ENCODE measurements around the gene SUCLG1. TPM values are rescaled to one million over a fixed set of nuclear protein-coding genes. Genes with fewer than 3 reads are reported as not detected.

SUCLG1 gene
- total RNA-seq, 1 experiment from 2014 or later = 83.4 TPM

DNA sequence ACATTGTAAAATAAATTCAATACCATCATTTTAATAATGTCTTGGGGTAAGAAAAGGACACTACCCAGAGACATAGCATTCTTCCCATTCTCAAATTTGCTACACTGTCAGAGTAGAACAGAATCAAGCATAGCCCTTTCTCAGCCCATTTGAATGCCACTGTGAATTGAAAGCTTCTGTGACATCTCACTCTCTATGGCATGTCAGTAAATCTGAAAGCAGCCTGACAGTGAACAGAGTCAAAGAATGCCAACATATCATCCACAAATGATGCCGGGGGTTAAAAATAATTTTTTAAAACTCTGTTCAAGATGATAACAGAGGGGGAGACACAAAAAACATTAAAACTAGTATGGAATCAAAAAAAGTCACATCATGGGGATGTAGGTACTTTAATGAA is 17.6 kb downstream of the SUCLG1 start:
- H4K20me1 ChIP-seq (ENCODE audit: low read length) = no peaks in the 10 kb centered on the region
- H3K27me3 ChIP-seq (ENCODE audit: low read length) = no peaks in the 10 kb centered on the region
- no peaks in the 10 kb centered on the region for H3K4me1 ChIP-seq (ENCODE audit: insufficient read depth, low read length)
- H3K9me2 ChIP-seq (replicated peaks; ENCODE audit: low read length) = no peaks in the 10 kb centered on the region
- CTCF ChIA-PET = no interaction called here
- no peak overlapping the region for H3K4me2 ChIP-seq (ENCODE audit: low read length)
- no peaks in the 10 kb centered on the region for H3K79me2 ChIP-seq (ENCODE audit: low read length)
- H3K4me3 ChIP-seq (ENCODE audit: low read length) = no peak overlapping the region
- POLR2A ChIA-PET (ENCODE audit: unreplicated experiment) = no interaction called here
- no TSS peak for BruUV-seq (replicated peaks)
- H3K9ac ChIP-seq (ENCODE audit: low read length) = no peak overlapping the region
- no peaks in the 10 kb centered on the region for H3K9me3 ChIP-seq (ENCODE audit: low read length)
- no peak overlapping the region for H3K27ac ChIP-seq (ENCODE audit: low read length)
- H2AFZ ChIP-seq (ENCODE audit: low read length) = no peak overlapping the region
- no peaks in the 10 kb centered on the region for H3F3A ChIP-seq (ENCODE audit: low read length, unreplicated experiment)
- no peak for TF ChIP-seq EZH2phosphoT487 (IDR thresholded peaks at IDR 0.05; ENCODE audit: borderline replicate concordance, low read length)
- no peak for TF ChIP-seq EZH2 (IDR thresholded peaks at IDR 0.05; ENCODE audit: low read length, unreplicated experiment)
- TF ChIP-seq, protein P1, sequence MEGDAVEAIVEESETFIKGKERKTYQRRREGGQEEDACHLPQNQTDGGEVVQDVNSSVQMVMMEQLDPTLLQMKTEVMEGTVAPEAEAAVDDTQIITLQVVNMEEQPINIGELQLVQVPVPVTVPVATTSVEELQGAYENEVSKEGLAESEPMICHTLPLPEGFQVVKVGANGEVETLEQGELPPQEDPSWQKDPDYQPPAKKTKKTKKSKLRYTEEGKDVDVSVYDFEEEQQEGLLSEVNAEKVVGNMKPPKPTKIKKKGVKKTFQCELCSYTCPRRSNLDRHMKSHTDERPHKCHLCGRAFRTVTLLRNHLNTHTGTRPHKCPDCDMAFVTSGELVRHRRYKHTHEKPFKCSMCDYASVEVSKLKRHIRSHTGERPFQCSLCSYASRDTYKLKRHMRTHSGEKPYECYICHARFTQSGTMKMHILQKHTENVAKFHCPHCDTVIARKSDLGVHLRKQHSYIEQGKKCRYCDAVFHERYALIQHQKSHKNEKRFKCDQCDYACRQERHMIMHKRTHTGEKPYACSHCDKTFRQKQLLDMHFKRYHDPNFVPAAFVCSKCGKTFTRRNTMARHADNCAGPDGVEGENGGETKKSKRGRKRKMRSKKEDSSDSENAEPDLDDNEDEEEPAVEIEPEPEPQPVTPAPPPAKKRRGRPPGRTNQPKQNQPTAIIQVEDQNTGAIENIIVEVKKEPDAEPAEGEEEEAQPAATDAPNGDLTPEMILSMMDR (conservative IDR thresholded peaks at IDR 0.05; ENCODE audit: low read depth, low read length) = no peak
- DNase-seq (no peak), ATAC-seq (no peak)
- intact Hi-C loops (cut with micrococcal nuclease) = no loop called here
- H3K36me3 ChIP-seq (ENCODE audit: low read depth, low read length) = peaks cover 40% of the 10 kb centered on the region

DNA sequence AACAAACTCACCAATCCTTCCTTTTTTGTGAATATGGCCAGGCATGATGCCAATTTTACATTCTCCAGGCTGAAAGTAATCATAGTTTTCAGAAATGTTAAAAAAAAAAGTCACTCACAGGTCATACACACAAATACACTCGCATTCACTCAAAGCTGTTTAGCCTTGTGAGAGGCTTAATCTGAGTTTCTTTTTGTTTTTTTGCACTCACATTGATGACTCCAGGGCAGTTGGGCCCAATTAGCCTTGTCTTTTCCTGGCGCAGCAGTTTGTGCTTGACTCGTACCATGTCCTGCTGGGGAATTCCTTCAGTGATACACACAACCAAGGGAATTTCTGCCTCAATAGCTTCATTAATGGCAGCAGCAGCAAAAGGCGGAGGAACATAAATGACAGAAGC is 18.0 kb downstream of the SUCLG1 start:
- H3K27ac ChIP-seq (ENCODE audit: low read length) = no peak overlapping the region
- intact Hi-C loops (cut with micrococcal nuclease) = no loop called here

DNA sequence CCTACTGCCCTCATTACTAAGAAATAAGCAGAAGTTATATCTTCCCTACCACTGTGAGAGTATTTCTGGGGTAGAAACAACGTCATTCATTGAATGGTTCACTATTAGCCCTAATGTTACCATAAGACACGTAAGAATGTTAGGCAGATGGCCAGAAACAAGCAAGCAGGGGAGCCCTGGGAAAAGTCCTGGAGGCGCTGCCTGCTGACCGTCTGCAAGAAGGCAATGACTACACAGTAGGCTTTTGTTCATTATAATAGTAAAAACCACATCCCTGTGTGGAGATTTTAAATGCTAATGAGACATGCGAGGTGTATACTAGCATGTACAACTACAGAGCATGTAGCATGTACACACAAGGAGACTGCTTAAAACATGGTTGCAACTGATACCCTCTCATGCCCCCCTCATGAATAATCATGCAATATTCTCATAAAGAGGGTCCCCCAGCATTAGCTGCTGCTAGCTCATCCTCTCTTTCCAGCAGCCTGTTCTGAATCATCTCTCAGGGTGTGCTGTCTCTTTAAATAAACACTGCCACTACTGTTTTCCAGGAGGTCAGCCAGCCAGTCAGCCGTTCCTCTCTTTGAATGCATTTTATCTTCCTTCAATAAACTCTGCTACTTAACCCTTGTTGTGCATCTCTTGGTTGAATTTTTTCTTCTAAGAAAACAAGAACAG is 23.6 kb downstream of the SUCLG1 start:
- no peaks in the 10 kb centered on the region for H3K9me2 ChIP-seq (replicated peaks; ENCODE audit: low read length)
- H3F3A ChIP-seq (ENCODE audit: low read length, unreplicated experiment) = no peaks in the 10 kb centered on the region
- TF ChIP-seq EZH2 (IDR thresholded peaks at IDR 0.05; ENCODE audit: low read length, unreplicated experiment) (no peak), EZH2phosphoT487 (IDR thresholded peaks at IDR 0.05; ENCODE audit: borderline replicate concordance, low read length) (no peak)
- TF ChIP-seq, protein P1 (conservative IDR thresholded peaks at IDR 0.05; ENCODE audit: low read depth, low read length) = no peak
- intact Hi-C loops (cut with micrococcal nuclease) = no loop called here
- no peak overlapping the region for H2AFZ ChIP-seq (ENCODE audit: low read length)
- H3K9me3 ChIP-seq (ENCODE audit: low read length) = no peaks in the 10 kb centered on the region
- H3K79me2 ChIP-seq (ENCODE audit: low read length) = no peaks in the 10 kb centered on the region
- no peaks in the 10 kb centered on the region for H3K27me3 ChIP-seq (ENCODE audit: low read length)
- ChIA-PET POLR2A (ENCODE audit: unreplicated experiment) (no interaction called here), CTCF (no interaction called here)
- ATAC-seq (no peak), DNase-seq (no peak)
- H3K4me1 ChIP-seq (ENCODE audit: insufficient read depth, low read length) = no peaks in the 10 kb centered on the region
- H3K27ac ChIP-seq (ENCODE audit: low read length) = no peak overlapping the region
- peaks cover 37% of the 10 kb centered on the region for H3K36me3 ChIP-seq (ENCODE audit: low read depth, low read length)
- no peak overlapping the region for H3K4me2 ChIP-seq (ENCODE audit: low read length)
- no peak overlapping the region for H3K4me3 ChIP-seq (ENCODE audit: low read length)
- no TSS peak for BruUV-seq (replicated peaks)
- no peaks in the 10 kb centered on the region for H4K20me1 ChIP-seq (ENCODE audit: low read length)
- no peak overlapping the region for H3K9ac ChIP-seq (ENCODE audit: low read length)

More for the DNA sequence above, 18.0 kb downstream of the SUCLG1 start:
- ATAC-seq = no peak
- ChIA-PET CTCF (no interaction called here), POLR2A (ENCODE audit: unreplicated experiment) (no interaction called here)
- Histone ChIP-seq H4K20me1 (ENCODE audit: low read length) (no peaks in the 10 kb centered on the region), H3K4me3 (ENCODE audit: low read length) (no peak overlapping the region), H3K9me3 (ENCODE audit: low read length) (no peaks in the 10 kb centered on the region), H3K27me3 (ENCODE audit: low read length) (no peaks in the 10 kb centered on the region), H3K9me2 (replicated peaks; ENCODE audit: low read length) (no peaks in the 10 kb centered on the region), H3F3A (ENCODE audit: low read length, unreplicated experiment) (no peaks in the 10 kb centered on the region), H3K4me2 (ENCODE audit: low read length) (no peak overlapping the region), H3K4me1 (ENCODE audit: insufficient read depth, low read length) (no peaks in the 10 kb centered on the region), H2AFZ (ENCODE audit: low read length) (no peak overlapping the region), H3K36me3 (ENCODE audit: low read depth, low read length) (peaks cover 38% of the 10 kb centered on the region), H3K9ac (ENCODE audit: low read length) (no peak overlapping the region), H3K79me2 (ENCODE audit: low read length) (no peaks in the 10 kb centered on the region)
- BruUV-seq (replicated peaks) = no TSS peak
- DNase-seq = no peak
- TF ChIP-seq EZH2phosphoT487 (IDR thresholded peaks at IDR 0.05; ENCODE audit: borderline replicate concordance, low read length) = no peak
- TF ChIP-seq, protein P1 (conservative IDR thresholded peaks at IDR 0.05; ENCODE audit: low read depth, low read length) = no peak
- TF ChIP-seq EZH2 (IDR thresholded peaks at IDR 0.05; ENCODE audit: low read length, unreplicated experiment) = no peak
